ENCODE data around the gene ZNF502.

ZNF502 gene

GRCh38 chr3:44764248-44764647, 51.8 kb downstream of the ZNF502 start:
- no peak for DNase-seq (ENCODE audit: extremely low read depth in 1 of 2, low read depth in 1 of 2)

- no peak for DNase-seq (ENCODE audit: extremely low read depth in 1 of 2, low read depth in 1 of 2)
Measured at GRCh38 chr3:44771424-44772098, 59.1 kb downstream of the ZNF502 start.

GRCh38 chr3:44772099-44772442, 59.6 kb downstream of the ZNF502 start:
- DNase-seq (ENCODE audit: extremely low read depth in 1 of 2, low read depth in 1 of 2): no peak
